Thyroid gland (tissue), 4 donors: ENCODE data around the gene NHSL1. TPM values are rescaled to one million over a fixed set of nuclear protein-coding genes. Genes with fewer than 3 reads are reported as not detected.

Source experiments
- DNase-seq, 2 donors: peaks; one replicate each; pipeline ENCODE4 v3.0.0-alpha.2; 2019
- H3K27ac ChIP-seq, 3 donors: fragments of 200-600 bp; sonication (generic); 1 replicate in 2 of 3; 2 replicates in 1 of 3; pipeline ENCODE4 v1.5.1; 2016 to 2019; ENCODE audit warnings: mild to moderate bottlenecking in 1 of 3, moderate library complexity in 1 of 3
- H3K27me3 ChIP-seq: fragments of 200-600 bp; sonication (generic); one replicate; pipeline ENCODE4 v1.5.1; 2019
- H3K36me3 ChIP-seq, 2 donors: fragments of 200-600 bp; sonication (generic); one replicate each; pipeline ENCODE4 v1.5.1; 2016 to 2019
- H3K4me1 ChIP-seq, 2 donors: fragments of 200-600 bp; sonication (generic); one replicate each; pipeline ENCODE4 v1.5.1; 2017 to 2019
- H3K4me3 ChIP-seq, 3 donors: fragments of 200-600 bp; sonication (generic); replicated peaks in 1 of 3; 1 replicate in 2 of 3; 2 replicates in 1 of 3; pipeline ENCODE4 v1.5.1; 2016; ENCODE audit warnings: mild to moderate bottlenecking in 1 of 3
- H3K9me3 ChIP-seq: fragments of 200-600 bp; sonication (generic); one replicate; pipeline ENCODE4 v1.5.1; 2017
- CTCF ChIP-seq, 6 experiments: fragments of 200-600 bp in 3 of 6; fragments of 450-650 bp in 3 of 6; sonication (generic) in 3 of 6; IDR thresholded peaks; one replicate each; pipeline ENCODE4 v1.5.1; 2016 to 2019; ENCODE audit warnings: antibody characterized with exemption in 6 of 6, mild to moderate bottlenecking in 2 of 6, inconsistent platforms in 1 of 6, moderate library complexity in 1 of 6
- POLR2A ChIP-seq, 2 donors: fragments of 450-650 bp; IDR thresholded peaks; one replicate each; pipeline ENCODE4 v1.6.1; 2017; ENCODE audit warnings: antibody characterized with exemption in 2 of 2, mild to moderate bottlenecking in 2 of 2, moderate library complexity in 1 of 2
- WGBS, 2 donors: methylation state at CpG; one replicate each; pipeline ENCODE4 v1.1.5; 2017; 5-methylcytosine and 5-hydroxymethylcytosine counted together
- intact Hi-C: fragments of 100-400 bp; cut with DNase I; formaldehyde crosslinking; loops from one replicate; pipeline ENCODE4 v1.15.1; 2023
- total RNA-seq, 4 donors: library from RNA; depleted of rRNA; stranded (reverse); fragments of >200 nt; gene quantifications; one replicate each; pipeline ENCODE4 v1.2.3, GENCODE V29; 2016

NHSL1 gene
- total RNA-seq, 4 donors from 2014 or later: 5.0 to 13.9 (median 8.6) TPM

GRCh38 chr6:138503881-138504680, 4.8 kb upstream of the NHSL1 start:
- H3K9me3 ChIP-seq: no peaks in the 10 kb centered on the region
- H3K27ac ChIP-seq: no peak overlapping the region
- H3K36me3 ChIP-seq: no peaks in the 10 kb centered on the region
- H3K4me1 ChIP-seq: no peaks in the 10 kb centered on the region
- WGBS, 2 donors: 92 to 97% methylated on average over 7 of the region's 7 CpGs
- no peak overlapping the region for H3K4me3 ChIP-seq
- no peaks in the 10 kb centered on the region for H3K27me3 ChIP-seq
- DNase-seq: no peak
- TF ChIP-seq POLR2A (IDR thresholded peaks at IDR 0.05) (no peak), CTCF (IDR thresholded peaks at IDR 0.05) (no peak)
- intact Hi-C loops: no loop called here

- TF ChIP-seq CTCF (IDR thresholded peaks at IDR 0.05): no peak
- TF ChIP-seq POLR2A (IDR thresholded peaks at IDR 0.05): no peak
- WGBS, 2 donors: 95 to 96% methylated on average over 3 of the region's 3 CpGs
- Histone ChIP-seq H3K4me3 (no peak overlapping the region), H3K4me1 (no peaks in the 10 kb centered on the region), H3K27ac (no peak overlapping the region), H3K36me3 (no peaks in the 10 kb centered on the region), H3K9me3 (no peaks in the 10 kb centered on the region), H3K27me3 (no peaks in the 10 kb centered on the region)
- no peak for DNase-seq
- intact Hi-C loops: no loop called here
Measured at GRCh38 chr6:138502546-138502945, 3.3 kb upstream of the NHSL1 start.

- Histone ChIP-seq H3K36me3 (no peaks in the 10 kb centered on the region), H3K27ac (no peak overlapping the region), H3K27me3 (no peaks in the 10 kb centered on the region), H3K9me3 (no peaks in the 10 kb centered on the region), H3K4me3 (no peak overlapping the region), H3K4me1 (no peaks in the 10 kb centered on the region)
- DNase-seq: no peak
- 89 to 91% methylated on average over 5 of the region's 5 CpGs for WGBS, 2 donors
- TF ChIP-seq POLR2A (IDR thresholded peaks at IDR 0.05) (no peak), CTCF (IDR thresholded peaks at IDR 0.05) (no peak)
- intact Hi-C loops: no loop called here
Measured at GRCh38 chr6:138500867-138501446, 1.7 kb upstream of the NHSL1 start.

GRCh38 chr6:138500045-138500665, 861 bp upstream of the NHSL1 start:
- 83 to 87% methylated on average over 3 of the region's 3 CpGs for WGBS, 2 donors
- no peaks in the 10 kb centered on the region for H3K9me3 ChIP-seq
- H3K36me3 ChIP-seq: no peaks in the 10 kb centered on the region
- TF ChIP-seq CTCF (IDR thresholded peaks at IDR 0.05): no peak
- TF ChIP-seq POLR2A (IDR thresholded peaks at IDR 0.05): no peak
- no peak overlapping the region for H3K27ac ChIP-seq
- intact Hi-C loops: no loop called here
- no peaks in the 10 kb centered on the region for H3K27me3 ChIP-seq
- H3K4me1 ChIP-seq: peaks cover under 1 to 2% of the 10 kb centered on the region in 2 donors
- no peak overlapping the region for H3K4me3 ChIP-seq
- DNase-seq: no peak
